ENCODE results near the gene CHD9.

DNA sequence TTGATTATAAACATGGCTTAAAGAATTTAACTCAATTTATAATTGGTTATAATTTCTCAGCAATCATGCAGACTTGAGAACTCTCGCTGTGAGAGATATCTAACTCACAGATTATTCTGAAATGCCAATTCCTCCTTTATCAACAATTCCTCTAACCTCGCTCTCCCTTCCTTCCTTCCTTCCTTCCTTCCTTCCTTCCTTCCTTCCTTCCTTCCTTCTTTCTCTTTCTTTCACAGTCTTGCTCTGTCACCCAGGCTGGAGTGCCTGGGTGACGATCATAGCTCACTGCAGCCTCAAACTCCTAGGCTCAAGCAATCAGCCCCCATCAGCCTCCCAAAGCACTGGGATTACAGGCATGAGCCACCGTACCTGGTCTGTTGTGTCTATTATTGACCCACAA lies 42.4 kb downstream of the CHD9 start:
- TF ChIP-seq CTCF (IDR thresholded peaks at IDR 0.05) (no peak), EZH2phosphoT487 (IDR thresholded peaks at IDR 0.05) (no peak)
